Measurements from ENCODE around the gene SULT2A1.
"Not testable (repeated sequence)": the region's sequence is repeated elsewhere in the genome, so short reads cannot be mapped to it uniquely, and the experiment has no call there.

DNA sequence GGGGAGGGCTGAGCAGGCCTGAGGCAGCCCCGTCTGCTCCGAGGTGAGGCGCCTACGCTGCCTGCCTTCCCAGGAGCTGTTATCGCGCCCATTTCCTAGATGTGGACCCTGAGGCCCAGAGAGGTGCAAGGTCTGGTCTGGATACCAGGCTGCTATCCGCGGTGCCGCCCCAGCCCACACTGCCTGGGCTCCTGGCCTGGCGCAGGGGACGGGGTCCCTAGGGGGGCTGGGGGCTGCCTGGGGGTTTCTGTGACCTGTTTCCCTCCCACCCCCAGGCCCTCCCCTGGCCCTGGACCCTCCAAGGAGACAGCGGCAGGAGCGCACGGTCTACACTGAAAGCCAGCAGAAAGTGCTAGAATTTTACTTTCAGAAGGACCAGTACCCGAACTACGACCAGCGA is 26.3 kb downstream of the SULT2A1 start:
- not testable (repeated sequence) for TF ChIP-seq POLR2AphosphoS5 (IDR thresholded peaks at IDR 0.05; ENCODE audit: low read depth, low read length); YY1 (IDR thresholded peaks at IDR 0.05; ENCODE audit: extremely low read depth, insufficient replicate concordance, low read depth, low read length); EZH2 (IDR thresholded peaks at IDR 0.05); CTCF (IDR thresholded peaks at IDR 0.05 in 2 of 3, conservative IDR thresholded peaks at IDR 0.05 in 1 of 3; ENCODE audit: borderline replicate concordance in 1 of 3, insufficient read depth in 1 of 3, low read depth in 2 of 3, low read length in 2 of 3)
